GM19452 (cell line): Measurements from ENCODE around the gene CFAP77.

Experiments used
- ATAC-seq: cut with Tn5 transposase; IDR thresholded peaks from one replicate; pipeline ENCODE4 v1.9.1; 2021; ENCODE audit not compliant: unreplicated experiment

CFAP77 gene

DNA sequence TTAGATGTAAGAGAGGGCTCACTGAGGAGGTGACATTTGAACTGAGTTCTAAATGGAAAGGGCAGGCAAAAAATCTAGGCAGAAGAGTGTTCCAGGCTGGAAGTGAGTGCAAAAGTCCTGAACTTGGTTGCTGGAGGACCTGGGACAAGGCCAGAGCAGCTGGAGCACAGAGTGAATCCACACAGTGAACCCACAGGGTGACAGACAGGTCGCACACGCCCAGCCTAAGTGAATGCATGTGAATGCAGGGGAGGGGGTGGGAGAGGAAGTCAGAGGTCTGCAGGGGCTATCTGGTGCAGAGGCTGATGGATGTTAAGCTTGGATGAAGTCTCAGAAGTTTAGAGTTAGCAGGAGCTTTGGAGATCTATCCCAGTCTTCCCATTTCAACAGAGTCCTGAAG lies 2.8 kb upstream of the CFAP77 start:
- no peak for ATAC-seq

DNA sequence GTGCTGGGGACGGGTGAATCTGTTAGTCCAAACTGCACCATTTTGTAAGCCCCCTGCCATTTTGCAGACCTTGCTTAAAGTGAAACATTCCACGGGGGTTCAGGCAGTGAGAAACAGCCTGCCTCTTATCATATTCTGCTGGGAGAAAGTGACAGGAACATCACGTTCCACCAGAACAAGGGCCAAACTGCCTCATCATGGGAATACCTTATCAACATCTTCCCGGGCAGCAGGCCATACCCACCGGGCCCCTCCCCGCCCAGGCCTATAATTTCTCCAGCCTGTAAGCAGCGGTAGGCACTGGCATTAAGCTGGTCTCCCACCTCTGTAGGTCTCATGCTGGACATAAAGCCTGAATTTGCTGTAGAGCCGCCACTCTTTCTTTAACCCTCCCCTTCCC lies 1.5 kb upstream of the CFAP77 start:
- ATAC-seq = no peak

DNA sequence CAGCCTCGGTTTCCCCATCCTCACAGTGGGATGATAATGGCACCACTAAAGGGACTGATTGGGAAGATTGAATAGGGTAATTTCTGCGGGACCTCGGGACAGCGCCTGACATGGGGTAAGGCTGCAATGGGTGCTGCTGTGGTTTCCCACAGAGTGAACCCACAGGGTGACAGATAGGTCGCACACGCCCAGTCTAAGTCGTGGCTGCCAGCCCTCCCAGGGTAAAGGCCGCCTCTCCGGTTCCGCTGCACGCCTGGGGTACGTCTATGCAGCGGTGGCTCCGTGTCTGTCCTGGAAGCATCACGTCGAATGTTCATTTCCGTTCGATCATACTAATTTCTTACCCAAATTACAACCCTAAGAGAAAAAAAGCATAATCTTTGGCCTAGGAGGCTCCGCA lies 631 bp downstream of the CFAP77 start:
- ATAC-seq = no peak

DNA sequence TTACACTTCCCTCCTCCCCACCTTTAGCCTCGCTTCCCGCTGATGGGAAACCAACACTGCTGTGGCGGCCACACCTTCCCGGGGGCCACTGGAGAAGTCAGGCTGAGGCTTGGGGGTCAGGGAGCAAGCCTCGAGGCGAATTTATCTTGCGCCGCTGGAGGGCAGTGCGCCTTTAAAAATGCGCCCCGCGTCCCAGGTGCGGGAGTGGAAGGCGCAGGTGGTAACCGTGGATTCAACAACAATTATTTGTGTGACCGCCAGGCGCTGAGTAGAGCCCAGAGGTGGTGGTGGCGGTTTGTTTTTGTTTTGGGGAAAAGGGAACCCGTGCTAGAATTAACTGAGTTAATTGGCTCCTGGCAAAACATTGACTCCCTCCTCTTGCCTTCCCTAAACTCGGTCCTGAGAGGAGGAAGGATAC lies 1.1 kb downstream of the CFAP77 start:
- ATAC-seq = no peak

DNA sequence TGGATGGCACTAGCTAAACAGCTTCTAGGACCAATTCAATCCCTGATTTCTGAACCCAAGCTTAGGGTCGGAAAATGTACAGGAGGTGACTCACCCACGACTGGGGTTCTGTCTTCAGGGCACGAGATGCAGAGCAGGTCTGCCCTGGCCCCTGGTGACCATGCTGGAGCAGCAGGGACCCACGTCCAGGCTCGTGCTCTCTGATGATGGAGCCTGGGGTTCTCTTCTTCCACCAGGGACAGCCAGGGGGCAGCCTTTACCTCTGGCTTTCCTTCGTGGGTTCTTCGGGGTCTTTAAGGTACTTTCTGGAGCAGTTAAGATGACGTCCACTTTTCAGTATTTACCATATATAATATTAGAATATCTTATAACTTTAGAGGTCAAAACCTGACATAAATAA lies 2.1 kb downstream of the CFAP77 start:
- no peak for ATAC-seq

DNA sequence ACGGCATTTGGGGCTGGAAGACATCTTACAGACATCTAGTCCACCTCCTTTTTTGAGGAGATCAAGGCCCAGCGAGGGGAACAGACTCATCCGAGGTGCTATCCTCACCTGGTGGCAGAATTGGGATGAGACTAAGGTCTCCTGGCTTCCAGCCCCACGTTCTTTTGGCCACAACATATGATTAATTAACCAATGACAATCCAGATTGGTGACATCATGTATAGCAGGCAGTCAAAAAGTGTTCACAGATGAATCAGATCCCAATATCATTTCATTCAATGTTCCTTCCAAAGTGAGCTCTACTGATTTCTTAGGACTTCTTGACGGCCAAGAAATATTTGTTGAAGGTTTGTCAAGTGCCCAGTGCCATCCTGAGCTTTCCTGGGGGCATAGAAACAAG lies 3.9 kb downstream of the CFAP77 start:
- no peak for ATAC-seq

DNA sequence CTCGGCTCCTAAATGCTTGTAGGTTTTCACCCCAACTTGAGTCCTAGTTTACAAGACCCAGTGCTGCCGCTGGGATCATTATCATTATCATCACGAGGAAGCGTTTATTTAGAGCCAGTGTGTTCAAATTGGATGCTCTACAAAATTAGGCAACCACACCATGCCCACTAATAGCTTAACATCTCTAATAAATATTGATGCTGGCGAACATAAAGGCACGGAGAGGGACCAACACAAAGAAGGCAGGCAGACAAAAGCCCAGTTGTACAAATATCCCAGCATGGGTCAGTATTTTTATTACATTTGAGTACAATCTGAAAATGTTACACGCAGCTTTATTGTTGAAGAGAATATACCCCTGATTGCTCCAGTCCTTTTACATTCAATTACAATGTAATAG lies 4.7 kb downstream of the CFAP77 start:
- no peak for ATAC-seq

DNA sequence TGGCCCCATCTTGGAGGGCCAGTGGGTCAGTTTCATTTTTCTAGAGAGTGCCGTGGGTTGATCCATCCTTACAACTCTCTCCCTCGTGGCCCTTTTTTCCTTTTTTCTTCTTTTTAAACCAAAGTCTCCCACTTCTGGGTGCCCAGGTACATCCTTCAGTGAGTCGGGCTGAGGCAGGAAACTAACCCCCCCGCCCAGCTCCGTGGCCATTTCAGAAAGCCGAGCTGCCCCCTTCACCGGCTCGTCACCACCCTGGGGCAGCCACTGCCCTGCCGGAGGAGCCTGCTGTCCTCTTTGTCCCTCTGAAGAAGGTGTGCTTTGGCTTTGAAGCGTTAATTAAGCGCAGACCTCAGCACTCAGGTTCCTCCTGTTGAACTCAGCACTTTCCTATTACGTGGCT lies 5.2 kb downstream of the CFAP77 start:
- ATAC-seq = no peak

DNA sequence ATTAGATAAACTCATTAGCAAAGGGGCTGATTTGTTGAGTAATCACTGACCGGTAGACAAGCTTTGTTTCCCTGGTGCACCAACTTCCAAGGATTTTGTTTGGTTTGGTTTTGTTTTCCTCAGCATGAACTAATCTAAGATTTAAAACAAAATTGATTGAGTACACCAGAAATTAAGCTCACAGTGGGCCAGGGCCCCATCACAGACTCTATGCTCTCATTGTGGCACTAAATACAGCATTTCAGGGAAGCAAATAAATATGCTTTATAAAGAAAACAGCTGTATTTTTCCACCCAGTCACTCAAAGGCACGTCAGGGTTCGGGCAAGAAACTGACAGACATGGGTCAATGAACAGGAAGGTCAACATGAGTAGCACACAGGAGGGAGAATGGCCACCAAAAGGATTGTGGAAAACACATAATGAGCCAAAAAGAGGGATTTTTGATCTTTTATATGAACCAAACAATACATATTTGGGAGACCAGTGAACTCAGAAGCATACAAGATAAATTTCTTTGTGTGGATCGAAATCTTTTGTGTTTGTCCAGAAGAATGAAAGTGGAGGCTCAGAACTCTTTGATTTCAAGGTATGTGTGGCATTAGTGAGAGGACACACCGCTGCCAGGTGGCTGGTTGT lies 8.8 kb downstream of the CFAP77 start:
- ATAC-seq = no peak

DNA sequence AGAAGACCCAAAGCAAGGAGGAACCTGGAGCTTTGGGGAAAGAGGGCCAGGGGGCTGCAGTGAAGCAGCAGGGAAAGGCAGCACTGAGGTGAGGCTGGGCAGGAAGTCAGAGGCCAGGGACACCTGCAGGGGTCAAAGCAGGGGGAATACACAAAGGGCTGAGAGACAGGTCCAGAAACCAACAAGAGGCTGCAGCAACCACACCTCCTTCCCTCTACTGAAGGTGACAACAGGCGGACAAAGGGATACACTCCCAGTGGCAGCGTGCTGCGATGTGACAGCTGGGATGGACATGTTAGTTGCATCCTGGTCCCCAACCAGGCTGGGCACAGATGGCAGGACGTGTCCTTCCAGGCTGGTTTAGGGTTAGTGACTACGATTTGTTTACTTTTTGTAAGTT lies 12.6 kb downstream of the CFAP77 start:
- ATAC-seq = no peak

DNA sequence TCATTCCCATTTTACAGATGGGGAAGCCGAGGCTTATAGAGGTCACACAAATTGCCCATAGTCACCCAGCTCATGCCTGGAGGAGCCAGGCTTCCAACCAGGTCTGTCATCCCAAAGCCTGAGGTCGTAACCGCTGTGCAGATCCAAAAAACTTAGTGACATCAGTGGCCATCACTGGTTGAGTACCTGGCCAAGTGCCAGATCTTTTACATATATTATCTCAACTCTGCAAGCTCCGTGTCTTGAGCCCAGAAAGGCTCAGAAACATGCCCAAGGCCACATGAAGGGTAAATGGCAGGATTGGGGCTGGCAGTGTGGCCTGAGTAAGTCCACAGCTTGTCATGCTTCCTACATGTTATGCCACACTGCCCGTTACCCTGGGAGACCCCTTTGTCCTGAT lies 13.5 kb downstream of the CFAP77 start:
- no peak for ATAC-seq

DNA sequence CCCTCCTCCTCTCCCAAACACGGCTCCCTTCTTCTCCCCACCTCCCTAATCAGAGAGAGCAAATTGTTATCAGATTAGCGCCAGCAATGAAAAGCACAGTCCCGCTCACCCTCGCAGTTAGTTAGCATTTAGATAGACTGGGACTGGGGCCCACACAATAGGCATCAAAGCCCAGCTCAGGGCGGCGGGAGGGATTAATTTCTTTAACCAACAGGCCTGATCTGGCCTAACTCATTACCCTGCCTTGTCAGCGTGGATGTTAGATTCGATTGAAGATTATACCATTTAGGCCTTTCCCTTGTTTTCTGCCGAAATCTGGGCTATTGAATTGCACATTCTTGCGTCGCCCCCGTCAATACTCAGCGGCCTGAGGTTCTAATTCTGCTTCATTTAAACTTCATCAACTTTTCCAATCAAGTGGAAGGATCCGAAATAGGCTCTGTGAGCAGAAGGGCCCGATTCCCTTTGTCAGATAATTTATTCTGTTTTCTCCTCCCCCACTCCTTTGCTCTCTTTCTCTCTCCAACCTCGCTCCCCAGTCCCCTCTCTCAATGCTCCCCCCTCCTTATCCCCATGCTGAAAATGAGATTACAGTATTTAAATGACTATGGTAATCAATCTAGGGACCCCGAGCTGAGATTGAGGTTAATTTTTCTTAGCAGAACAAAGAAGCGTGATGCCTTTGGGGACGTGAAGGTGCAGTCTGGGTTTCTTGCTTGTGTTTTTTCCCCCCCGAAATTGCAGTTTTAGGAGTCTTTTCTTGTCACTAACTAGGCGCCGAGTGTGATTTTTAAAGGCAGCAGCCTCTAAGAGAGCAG lies 15.1 kb downstream of the CFAP77 start:
- no peak for ATAC-seq

DNA sequence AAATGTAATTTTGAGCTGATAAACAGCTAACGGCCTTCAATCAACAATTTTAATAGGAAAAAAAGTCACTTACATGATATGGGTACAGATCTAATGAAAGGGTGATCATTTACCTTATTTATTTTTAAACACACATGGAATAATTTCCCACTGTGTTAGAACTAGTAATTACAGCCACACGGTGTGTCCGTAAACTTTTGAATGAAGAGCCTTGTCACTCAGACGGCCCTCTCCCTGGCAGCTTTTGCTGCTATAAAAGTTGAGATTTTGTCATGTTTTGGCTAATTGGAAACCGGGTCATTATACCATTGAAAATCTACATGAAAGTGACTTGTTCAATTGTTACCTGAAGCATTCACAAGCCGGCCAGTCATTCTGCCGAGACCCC lies 15.7 kb downstream of the CFAP77 start:
- ATAC-seq = no peak

DNA sequence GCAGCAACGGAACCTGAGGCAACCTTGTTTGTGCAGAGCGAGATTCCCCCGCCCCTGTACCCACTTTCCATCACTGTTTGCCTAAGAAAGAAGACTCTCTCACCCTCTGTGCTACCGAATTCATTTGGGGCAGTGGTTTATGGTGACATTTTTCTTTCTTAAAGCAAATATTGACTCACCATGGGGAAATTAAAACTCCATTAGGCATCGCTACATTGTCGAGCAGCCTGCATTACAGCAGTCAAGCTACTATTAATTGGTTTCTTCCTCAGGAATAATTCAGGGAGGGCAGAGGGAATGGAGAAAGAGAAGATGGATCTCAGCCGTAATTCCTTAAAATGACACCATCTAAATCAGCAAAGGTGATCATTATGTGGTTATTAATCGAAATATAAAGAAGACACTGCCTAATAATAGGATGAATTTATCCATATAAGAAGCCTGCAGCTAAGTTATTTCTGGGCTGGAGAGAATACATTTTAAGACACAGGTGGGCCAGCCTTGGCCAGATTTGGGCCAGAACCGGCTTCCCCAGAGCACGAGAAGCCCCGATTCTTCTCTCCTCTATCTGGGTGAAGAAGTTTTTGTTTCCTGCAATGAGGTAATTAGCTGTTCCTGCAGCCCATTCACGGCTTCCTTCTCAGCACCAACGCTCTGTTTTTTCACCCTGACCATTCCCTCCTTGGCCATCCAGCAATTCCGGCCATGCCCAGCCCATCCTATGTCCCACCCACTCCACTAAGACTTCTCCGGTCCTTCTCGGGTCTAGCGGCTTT lies 16.8 kb downstream of the CFAP77 start:
- no peak for ATAC-seq

DNA sequence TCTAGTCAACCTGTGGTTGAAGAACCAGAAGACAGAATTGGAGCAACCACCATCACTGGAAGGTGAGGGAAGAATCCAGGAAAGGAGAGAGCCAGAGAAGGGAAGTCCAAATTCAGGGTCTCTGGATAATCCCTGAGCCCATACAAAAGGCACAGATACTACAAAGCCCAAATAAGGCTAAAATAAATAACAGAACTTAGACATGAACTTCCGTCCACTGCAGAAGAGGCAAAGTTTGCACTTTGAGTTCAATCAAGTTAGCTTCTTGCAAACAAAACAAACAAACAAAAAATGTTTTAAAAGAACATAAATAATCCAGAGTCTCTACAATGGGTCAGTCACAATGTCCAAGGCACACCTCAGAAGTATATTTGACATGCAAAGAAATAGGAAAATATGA lies 21.0 kb downstream of the CFAP77 start:
- ATAC-seq = no peak

DNA sequence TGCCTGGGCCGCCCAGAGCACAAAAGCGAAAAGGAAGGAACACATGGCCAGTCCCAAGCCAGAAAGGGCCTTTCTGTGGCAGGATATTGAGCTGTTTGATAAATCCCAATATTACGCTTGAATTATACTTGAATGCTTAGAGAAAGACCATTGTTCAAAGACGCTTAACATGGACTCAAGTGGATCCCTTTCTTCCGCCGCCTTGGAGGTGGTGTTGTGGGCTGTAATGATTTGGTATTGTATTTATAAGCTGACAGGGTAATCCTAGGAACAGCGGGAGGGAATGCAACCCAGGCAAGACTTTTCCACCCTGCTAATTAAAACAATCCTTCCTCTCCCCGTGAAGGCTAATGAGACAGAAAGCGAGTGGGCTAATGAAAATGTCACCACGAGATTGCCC lies 24.9 kb downstream of the CFAP77 start:
- ATAC-seq = no peak

DNA sequence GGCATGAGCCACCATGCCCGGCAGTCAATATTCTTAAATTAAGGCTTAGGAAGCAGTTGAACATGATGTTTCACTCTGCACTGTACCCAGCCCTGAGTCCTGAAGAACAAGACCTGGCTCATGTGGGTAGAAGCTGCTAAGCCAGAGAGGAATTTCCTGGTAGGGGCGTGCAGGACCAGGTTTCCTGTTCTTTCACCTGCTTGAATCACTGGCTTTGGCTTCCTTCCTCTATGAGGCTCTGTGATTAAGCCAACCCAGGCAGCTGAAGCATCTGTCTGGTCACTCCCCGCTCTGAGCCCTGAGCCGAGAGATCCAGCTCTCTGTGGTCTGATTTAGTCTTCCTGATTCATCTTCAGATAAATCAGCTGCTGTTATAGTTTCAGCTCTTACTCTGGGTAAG lies 29.1 kb downstream of the CFAP77 start:
- no peak for ATAC-seq

DNA sequence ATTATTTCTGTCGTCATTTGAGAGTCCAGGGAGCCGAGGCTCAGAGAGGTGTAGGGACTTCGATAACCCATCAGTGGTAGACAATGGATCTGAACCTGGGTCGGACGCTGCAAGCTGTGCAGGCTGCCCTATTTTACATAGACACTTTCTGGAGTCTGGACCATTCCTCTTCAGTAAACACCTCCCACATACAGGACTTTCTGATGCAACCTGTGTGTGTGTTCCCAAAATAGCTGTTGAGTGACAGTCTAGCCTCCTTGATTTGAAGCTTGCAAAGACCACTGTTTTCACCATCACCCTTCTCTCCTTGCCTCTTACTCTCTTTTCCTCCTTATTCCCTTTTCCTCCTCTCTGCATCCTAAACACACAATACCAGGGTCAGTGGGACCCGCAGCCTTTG lies 30.7 kb downstream of the CFAP77 start:
- ATAC-seq = no peak

DNA sequence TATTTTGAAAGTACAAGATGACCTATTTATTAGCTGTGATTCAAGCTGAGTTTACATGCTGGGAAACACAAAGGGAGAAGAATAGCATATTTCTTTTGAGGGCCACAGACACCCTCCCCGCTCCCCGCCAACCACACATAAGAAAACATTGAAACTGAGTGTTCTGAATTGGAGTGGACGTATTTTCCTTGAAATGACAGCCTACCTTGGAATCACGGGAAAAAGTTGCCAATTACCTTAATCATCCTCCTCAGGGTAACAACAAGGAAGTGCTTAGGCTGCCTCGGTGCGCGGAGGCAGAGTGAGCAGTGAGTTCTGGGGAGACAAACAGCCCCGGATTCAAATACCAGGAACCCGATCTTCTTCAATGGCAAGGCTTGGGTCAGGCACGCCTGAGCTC lies 31.4 kb downstream of the CFAP77 start:
- no peak for ATAC-seq

DNA sequence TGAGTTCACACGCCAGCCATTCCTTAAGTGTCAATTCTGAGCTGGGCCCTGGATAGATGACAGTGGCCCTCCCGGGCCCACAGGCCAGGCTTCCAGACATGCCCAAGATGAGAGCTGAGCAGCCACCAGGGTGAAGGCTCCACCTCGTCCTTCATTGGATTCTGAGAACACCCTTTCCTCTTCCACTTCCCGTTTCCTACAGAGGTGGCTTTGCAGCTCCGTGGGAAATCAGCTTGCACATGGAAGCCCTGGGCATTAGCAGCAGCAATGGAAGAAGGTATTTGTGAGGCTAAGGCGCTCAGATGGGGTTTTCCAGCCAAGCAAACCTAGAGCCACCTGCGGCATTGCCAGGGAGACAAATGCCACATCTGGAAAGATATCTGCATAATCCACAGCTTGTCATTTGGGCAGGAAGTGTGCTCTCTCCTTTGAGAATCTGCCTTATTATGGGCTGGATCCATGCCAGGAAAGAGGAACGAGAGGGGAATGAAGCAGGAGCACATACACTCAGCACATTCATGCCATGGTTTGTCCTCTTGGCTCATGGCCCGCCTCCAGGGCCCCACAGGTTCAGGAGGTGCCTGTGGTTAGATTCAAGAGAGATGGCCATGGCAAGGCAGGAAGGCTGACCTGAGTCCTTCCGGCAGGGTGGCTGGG lies 34.1 kb downstream of the CFAP77 start:
- no peak for ATAC-seq

DNA sequence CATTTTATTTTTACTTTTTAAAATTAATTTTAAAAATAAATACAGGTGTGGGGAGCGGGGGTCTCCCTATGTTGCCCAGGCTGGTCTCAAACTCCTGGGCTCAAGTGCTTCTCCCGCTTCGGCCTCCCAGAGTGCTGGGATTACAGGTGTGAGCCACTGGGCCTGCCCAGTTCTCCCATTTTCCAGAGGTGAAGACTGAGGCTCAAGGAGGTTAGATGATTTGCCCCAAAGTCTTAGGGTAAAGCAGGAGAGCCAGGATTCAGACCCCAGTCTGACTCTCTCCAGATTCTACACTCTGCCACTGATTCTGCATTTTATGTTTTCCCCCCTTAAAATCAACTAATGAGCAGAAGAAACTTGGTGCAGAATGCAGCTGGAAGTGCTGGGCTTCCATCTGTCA lies 36.9 kb downstream of the CFAP77 start:
- ATAC-seq = no peak

DNA sequence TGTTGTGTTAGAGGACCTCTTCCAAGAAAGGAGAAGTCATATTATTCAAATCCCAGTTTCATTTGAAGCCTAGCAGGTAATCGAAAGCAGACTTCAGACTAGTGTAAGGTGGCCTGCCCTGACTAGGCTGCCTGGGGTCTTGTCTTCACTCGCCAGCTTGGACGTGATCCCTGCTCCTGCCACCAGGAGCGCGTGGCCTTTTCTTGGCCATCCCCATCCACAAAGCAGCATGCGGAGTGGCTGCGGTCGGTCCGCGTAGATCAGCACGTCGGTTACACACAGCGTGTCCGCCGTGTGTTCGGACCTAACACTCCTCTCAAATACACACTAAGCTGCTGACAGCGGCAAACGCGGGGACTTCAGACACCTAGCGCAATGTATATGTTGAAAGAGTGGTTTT lies 37.3 kb downstream of the CFAP77 start:
- no peak for ATAC-seq
